ENCODE measurements around the gene C1orf232.

C1orf232 gene

GRCh38 chr1:26126321-26127084, 42.3 kb downstream of the C1orf232 start:
- H3K9ac ChIP-seq (ENCODE audit: insufficient read length, low read depth) = no peak overlapping the region
- no peak for TF ChIP-seq YY1 (IDR thresholded peaks at IDR 0.05; ENCODE audit: insufficient read depth, insufficient read length)
- no peak for TF ChIP-seq ZNF274 (IDR thresholded peaks at IDR 0.05; ENCODE audit: low read depth, low read length)
- TF ChIP-seq SUZ12 (IDR thresholded peaks at IDR 0.05; ENCODE audit: extremely low read depth, insufficient read depth, insufficient read length) = no peak
- no peaks in the 10 kb centered on the region for H3K9me3 ChIP-seq (ENCODE audit: insufficient read depth, low read length)
- no peak overlapping the region for H3K4me3 ChIP-seq (ENCODE audit: insufficient read length, low read depth)
- no peaks in the 10 kb centered on the region for H3K27me3 ChIP-seq (ENCODE audit: insufficient read depth, insufficient read length)
- no peaks in the 10 kb centered on the region for H3K36me3 ChIP-seq (ENCODE audit: insufficient read depth, insufficient read length, low read length)
- DNase-seq (ENCODE audit: low read depth, low spot score) = no peak
- H3K4me1 ChIP-seq (ENCODE audit: insufficient read depth, insufficient read length) = no peaks in the 10 kb centered on the region

GRCh38 chr1:26125946-26126320, 42.8 kb downstream of the C1orf232 start:
- H3K4me3 ChIP-seq (ENCODE audit: insufficient read length, low read depth) = no peak overlapping the region
- TF ChIP-seq YY1 (IDR thresholded peaks at IDR 0.05; ENCODE audit: insufficient read depth, insufficient read length) = no peak
- TF ChIP-seq SUZ12 (IDR thresholded peaks at IDR 0.05; ENCODE audit: extremely low read depth, insufficient read depth, insufficient read length) = no peak
- TF ChIP-seq ZNF274 (IDR thresholded peaks at IDR 0.05; ENCODE audit: low read depth, low read length) = no peak
- no peaks in the 10 kb centered on the region for H3K36me3 ChIP-seq (ENCODE audit: insufficient read depth, insufficient read length, low read length)
- no peaks in the 10 kb centered on the region for H3K9me3 ChIP-seq (ENCODE audit: insufficient read depth, low read length)
- no peak overlapping the region for H3K9ac ChIP-seq (ENCODE audit: insufficient read length, low read depth)
- no peaks in the 10 kb centered on the region for H3K27me3 ChIP-seq (ENCODE audit: insufficient read depth, insufficient read length)
- H3K4me1 ChIP-seq (ENCODE audit: insufficient read depth, insufficient read length) = no peaks in the 10 kb centered on the region
- no peak for DNase-seq (ENCODE audit: low read depth, low spot score)

GRCh38 chr1:26125382-26125781, 43.4 kb downstream of the C1orf232 start:
- Histone ChIP-seq H3K9ac (ENCODE audit: insufficient read length, low read depth) (no peak overlapping the region), H3K4me1 (ENCODE audit: insufficient read depth, insufficient read length) (no peaks in the 10 kb centered on the region), H3K27me3 (ENCODE audit: insufficient read depth, insufficient read length) (no peaks in the 10 kb centered on the region), H3K4me3 (ENCODE audit: insufficient read length, low read depth) (no peak overlapping the region), H3K9me3 (ENCODE audit: insufficient read depth, low read length) (no peaks in the 10 kb centered on the region), H3K36me3 (ENCODE audit: insufficient read depth, insufficient read length, low read length) (no peaks in the 10 kb centered on the region)
- no peak for DNase-seq (ENCODE audit: low read depth, low spot score)
- TF ChIP-seq ZNF274 (IDR thresholded peaks at IDR 0.05; ENCODE audit: low read depth, low read length) (no peak), SUZ12 (IDR thresholded peaks at IDR 0.05; ENCODE audit: extremely low read depth, insufficient read depth, insufficient read length) (no peak), YY1 (IDR thresholded peaks at IDR 0.05; ENCODE audit: insufficient read depth, insufficient read length) (no peak)

GRCh38 chr1:26124418-26125331, 44.1 kb downstream of the C1orf232 start:
- H3K9ac ChIP-seq (ENCODE audit: insufficient read length, low read depth) = no peak overlapping the region
- no peaks in the 10 kb centered on the region for H3K36me3 ChIP-seq (ENCODE audit: insufficient read depth, insufficient read length, low read length)
- H3K4me1 ChIP-seq (ENCODE audit: insufficient read depth, insufficient read length) = no peaks in the 10 kb centered on the region
- no peaks in the 10 kb centered on the region for H3K9me3 ChIP-seq (ENCODE audit: insufficient read depth, low read length)
- H3K27me3 ChIP-seq (ENCODE audit: insufficient read depth, insufficient read length) = no peaks in the 10 kb centered on the region
- DNase-seq (ENCODE audit: low read depth, low spot score) = no peak
- H3K4me3 ChIP-seq (ENCODE audit: insufficient read length, low read depth) = no peak overlapping the region
- TF ChIP-seq YY1 (IDR thresholded peaks at IDR 0.05; ENCODE audit: insufficient read depth, insufficient read length) (no peak), ZNF274 (IDR thresholded peaks at IDR 0.05; ENCODE audit: low read depth, low read length) (no peak)

GRCh38 chr1:26122988-26123973, 45.5 kb downstream of the C1orf232 start:
- Histone ChIP-seq H3K27me3 (ENCODE audit: insufficient read depth, insufficient read length) (no peaks in the 10 kb centered on the region), H3K4me1 (ENCODE audit: insufficient read depth, insufficient read length) (no peaks in the 10 kb centered on the region), H3K36me3 (ENCODE audit: insufficient read depth, insufficient read length, low read length) (no peaks in the 10 kb centered on the region), H3K4me3 (ENCODE audit: insufficient read length, low read depth) (no peak overlapping the region), H3K9me3 (ENCODE audit: insufficient read depth, low read length) (no peaks in the 10 kb centered on the region), H3K9ac (ENCODE audit: insufficient read length, low read depth) (no peak overlapping the region)
- DNase-seq (ENCODE audit: low read depth, low spot score) = no peak
- TF ChIP-seq ZNF274 (IDR thresholded peaks at IDR 0.05; ENCODE audit: low read depth, low read length) (no peak), YY1 (IDR thresholded peaks at IDR 0.05; ENCODE audit: insufficient read depth, insufficient read length) (no peak), SUZ12 (IDR thresholded peaks at IDR 0.05; ENCODE audit: extremely low read depth, insufficient read depth, insufficient read length) (no peak)

GRCh38 chr1:26121854-26122773, 46.6 kb downstream of the C1orf232 start:
- H3K27me3 ChIP-seq (ENCODE audit: insufficient read depth, insufficient read length) = no peaks in the 10 kb centered on the region
- no peaks in the 10 kb centered on the region for H3K4me1 ChIP-seq (ENCODE audit: insufficient read depth, insufficient read length)
- no peaks in the 10 kb centered on the region for H3K36me3 ChIP-seq (ENCODE audit: insufficient read depth, insufficient read length, low read length)
- no peak overlapping the region for H3K4me3 ChIP-seq (ENCODE audit: insufficient read length, low read depth)
- no peaks in the 10 kb centered on the region for H3K9me3 ChIP-seq (ENCODE audit: insufficient read depth, low read length)
- DNase-seq (ENCODE audit: low read depth, low spot score) = no peak
- TF ChIP-seq YY1 (IDR thresholded peaks at IDR 0.05; ENCODE audit: insufficient read depth, insufficient read length) (no peak), SUZ12 (IDR thresholded peaks at IDR 0.05; ENCODE audit: extremely low read depth, insufficient read depth, insufficient read length) (no peak), ZNF274 (IDR thresholded peaks at IDR 0.05; ENCODE audit: low read depth, low read length) (no peak)
- H3K9ac ChIP-seq (ENCODE audit: insufficient read length, low read depth) = no peak overlapping the region
